ENCODE results near the gene MLN. TPM values are rescaled to one million over a fixed set of nuclear protein-coding genes. Genes with fewer than 3 reads are reported as not detected.

MLN gene
- total and polyA plus RNA-seq, 2 donors (not counting 3 experiments of a cell fraction or from before 2014, with no cell fraction given): not detected

- Histone ChIP-seq H3K27me3 (ENCODE audit: control insufficient read depth in 2 of 2, insufficient read depth in 2 of 2, low read length in 2 of 2) (peaks cover 4 to 14% of the 10 kb centered on the region in 2 experiments), H3K4me2 (ENCODE audit: insufficient read depth, low read length) (no peak overlapping the region), H3K9ac (replicated peaks; ENCODE audit: extremely low read depth, insufficient read depth, low read length) (no peak overlapping the region), H4K20me1 (replicated peaks; ENCODE audit: control insufficient read depth, extremely low read depth, insufficient read depth, low read length) (no peaks in the 10 kb centered on the region), H3K27ac (ENCODE audit: insufficient read depth, low read depth, low read length) (no peak overlapping the region), H3K4me3 (replicated peaks in 1 of 3; ENCODE audit: insufficient read depth in 1 of 3, low read depth in 1 of 3, low read length in 3 of 3) (no peak overlapping the region), H2AFZ (ENCODE audit: low read depth, low read length) (no peak overlapping the region), H3K9me1 (replicated peaks; ENCODE audit: control insufficient read depth, extremely low read depth, insufficient read depth, low read length) (no peaks in the 10 kb centered on the region), H3K9me3 (replicated peaks; ENCODE audit: control insufficient read depth, insufficient read depth, low read length) (no peaks in the 10 kb centered on the region), H3K36me3 (ENCODE audit: control insufficient read depth in 2 of 2, extremely low read depth in 1 of 2, insufficient read depth in 2 of 2, low read length in 2 of 2) (no peaks in the 10 kb centered on the region), H3K4me1 (ENCODE audit: control insufficient read depth, extremely low read depth, insufficient read depth, low read length) (no peaks in the 10 kb centered on the region), H3K79me2 (ENCODE audit: control insufficient read depth, insufficient read depth, low read length) (no peaks in the 10 kb centered on the region)
- TF ChIP-seq POLR2AphosphoS5 (IDR thresholded peaks at IDR 0.05; ENCODE audit: insufficient read depth, low read depth, low read length): no peak
- no peak for TF ChIP-seq POLR2A (IDR thresholded peaks at IDR 0.05; ENCODE audit: low read depth, low read length)
- no peak for TF ChIP-seq JUN (IDR thresholded peaks at IDR 0.05; ENCODE audit: borderline replicate concordance, insufficient read depth, insufficient read length, low read depth)
- TF ChIP-seq CTCF (IDR thresholded peaks at IDR 0.05; ENCODE audit: extremely low read depth in 1 of 2, insufficient read depth in 1 of 2, low read depth in 1 of 2, low read length in 2 of 2): no peak
- TF ChIP-seq EZH2 (IDR thresholded peaks at IDR 0.05; ENCODE audit: borderline replicate concordance, low read depth, low read length, severe bottlenecking): no peak
- TF ChIP-seq GATA2 (IDR thresholded peaks at IDR 0.05; ENCODE audit: insufficient read depth, insufficient read length, low read depth, low read length): no peak
- no peak for TF ChIP-seq MAX (IDR thresholded peaks at IDR 0.05; ENCODE audit: insufficient read depth, insufficient read length)
- TF ChIP-seq MYC (IDR thresholded peaks at IDR 0.05; ENCODE audit: low read depth, low read length): no peak
- TF ChIP-seq FOS (IDR thresholded peaks at IDR 0.05; ENCODE audit: borderline replicate concordance, insufficient read depth, low read length): no peak
- intact Hi-C loops (cut with micrococcal nuclease) (no loop called here), dilution Hi-C loops (cut with MboI; ENCODE audit: extremely low pct_ligation_motif_present, low sequenced_read_pairs) (no loop called here)
- no TSS peak for BruUV-seq (replicated peaks)
- ChIA-PET CTCF (interaction anchor here (1.7 to 3.8 kb wide), 2 partner anchors 23 to 25 kb away, joined by 5 to 23 read pairs; no protein-coding TSS in a partner anchor), POLR2A (no interaction called here)
- FAIRE-seq (no peak), DNase-seq (ENCODE audit: low read depth, low spot score) (no peak)
Observed at GRCh38 chr6:33794910-33795623, 8.7 kb downstream of the MLN start.
